OCI-LY7 (cell line): ENCODE measurements around the gene B3GALT6. TPM values are rescaled to one million over a fixed set of nuclear protein-coding genes. Genes with fewer than 3 reads are reported as not detected.

Source experiments
- BruUV-seq: library from RNA; stranded (reverse); fragments of 400-500 nt; replicated peaks from 2 replicates; lab custom pipeline; 2021; lab: Mats Ljungman, UMichigan
- CTCF ChIA-PET: fragments of 300-600 bp; sonication (Branson Sonifier 250); formaldehyde crosslinking; loops from one replicate; lab custom pipeline; 2022; ENCODE audit warnings: antibody characterized with exemption; ENCODE audit not compliant: unreplicated experiment; lab: Charles Lee
- POLR2A ChIA-PET: fragments of 300-600 bp; sonication (Branson Sonifier 250); formaldehyde crosslinking; loops from one replicate; lab custom pipeline; 2022; ENCODE audit warnings: antibody characterized with exemption; lab: Charles Lee
- DNase-seq: peaks from one replicate; pipeline ENCODE4 v3.0.0-alpha.2; 2015; ENCODE audit warnings: low spot score
- H2AFZ ChIP-seq: fragments of 200-600 bp; sonication (generic), shearing (Covaris generic); 2 replicates; pipeline ENCODE4 v1.6.1; 2014; ENCODE audit warnings: mild to moderate bottlenecking, antibody characterized with exemption, low read length, moderate library complexity
- H3K27ac ChIP-seq: fragments of 200-600 bp; sonication (generic); 2 replicates; pipeline ENCODE4 v1.5.1; 2014; ENCODE audit warnings: mixed run types, low read depth, mild to moderate bottlenecking, moderate library complexity, low read length, inconsistent platforms; ENCODE audit not compliant: poor library complexity, severe bottlenecking
- H3K36me3 ChIP-seq: fragments of 200-600 bp; sonication (generic); 2 replicates; pipeline ENCODE4 v1.6.1; 2014; ENCODE audit warnings: mild to moderate bottlenecking, antibody characterized with exemption, low read length, moderate library complexity, mixed read lengths; ENCODE audit not compliant: insufficient read depth
- H3K4me1 ChIP-seq: fragments of 200-600 bp; sonication (generic); 2 replicates; pipeline ENCODE4 v1.5.1; 2014; ENCODE audit warnings: mild to moderate bottlenecking, low read length; ENCODE audit not compliant: insufficient read depth, poor library complexity, severe bottlenecking
- H3K4me2 ChIP-seq: fragments of 200-600 bp; sonication (generic); 2 replicates; pipeline ENCODE4 v1.6.1; 2014; ENCODE audit warnings: mild to moderate bottlenecking, low read length
- H3K4me3 ChIP-seq: fragments of 200-600 bp; sonication (generic); 2 replicates; pipeline ENCODE4 v1.5.1; 2014; ENCODE audit warnings: mild to moderate bottlenecking, low read depth, low read length; ENCODE audit not compliant: poor library complexity, severe bottlenecking
- H3K79me2 ChIP-seq: fragments of 200-600 bp; sonication (generic); 2 replicates; pipeline ENCODE4 v1.6.1; 2016; ENCODE audit warnings: low read depth, mild to moderate bottlenecking, low read length, moderate library complexity, mixed read lengths; ENCODE audit not compliant: insufficient read depth
- H3K9me2 ChIP-seq: fragments of 200-600 bp; sonication (generic); 2 replicates; pipeline ENCODE4 v1.6.1; 2016; ENCODE audit warnings: mild to moderate bottlenecking, low read length, mixed read lengths; ENCODE audit not compliant: insufficient read depth
- H3K9me3 ChIP-seq: fragments of 200-600 bp; sonication (generic); 2 replicates; pipeline ENCODE4 v1.6.1; 2014; ENCODE audit warnings: mild to moderate bottlenecking, mixed run types, low read length, mixed read lengths
- H4K20me1 ChIP-seq: fragments of 200-600 bp; sonication (generic); 2 replicates; pipeline ENCODE4 v1.6.1; 2014; ENCODE audit warnings: mild to moderate bottlenecking, antibody characterized with exemption, low read length, moderate library complexity, mixed read lengths; ENCODE audit not compliant: insufficient read depth
- CTCF ChIP-seq: fragments of 200-600 bp; sonication (generic); conservative IDR thresholded peaks from 2 replicates; pipeline ENCODE4 v1.5.1; 2014; ENCODE audit warnings: mild to moderate bottlenecking, antibody characterized with exemption, low read length, moderate library complexity, mixed read lengths
- EZH2phosphoT487 ChIP-seq: fragments of 200-600 bp; sonication (generic); IDR thresholded peaks from 2 replicates; pipeline ENCODE4 v1.6.1; 2018; ENCODE audit warnings: low read depth, borderline replicate concordance, mild to moderate bottlenecking, mixed run types, antibody characterized with exemption, low read length, moderate library complexity, mixed read lengths
- intact Hi-C: fragments of 100-400 bp; cut with micrococcal nuclease; formaldehyde crosslinking; loops from one replicate; pipeline ENCODE4 v1.10.0; 2022; ENCODE audit not compliant: unreplicated experiment
- total RNA-seq, 2 experiments: library from RNA; depleted of rRNA in 1 of 2; stranded (reverse); fragments of >200 nt in 1 of 2; shearing (Covaris generic) in 1 of 2; gene quantifications; 2 replicates each; pipeline ENCODE4 v1.2.3, GENCODE V29; 2014 to 2022

Gene B3GALT6
- total RNA-seq, 2 experiments from 2014 or later = 27.1 to 36.2 TPM

- no peak for DNase-seq
- H3K79me2 ChIP-seq = no peaks in the 10 kb centered on the region
- H3K36me3 ChIP-seq = peaks cover 67% of the 10 kb centered on the region
- CTCF ChIA-PET = no interaction called here
- no peaks in the 10 kb centered on the region for H4K20me1 ChIP-seq
- no peak for TF ChIP-seq EZH2phosphoT487
- no peak for TF ChIP-seq CTCF
- no peak overlapping the region for H3K27ac ChIP-seq
- BruUV-seq = no TSS peak
- no peak overlapping the region for H3K4me3 ChIP-seq
- H3K4me2 ChIP-seq = no peak overlapping the region
- no peaks in the 10 kb centered on the region for H3K9me3 ChIP-seq
- intact Hi-C loops = no loop called here
- peaks cover 9% of the 10 kb centered on the region for H3K4me1 ChIP-seq
- POLR2A ChIA-PET = interaction anchor here (0.6 kb wide), 1 partner anchor 128 kb away, joined by 4 read pairs; no protein-coding TSS in a partner anchor
- H2AFZ ChIP-seq = no peak overlapping the region
- H3K9me2 ChIP-seq = no peaks in the 10 kb centered on the region
These were observed 22.6 kb downstream of the B3GALT6 start for GRCh38 chr1:1254667-1254998.

- CTCF ChIA-PET = no interaction called here
- H3K4me1 ChIP-seq = peaks cover 9% of the 10 kb centered on the region
- no peaks in the 10 kb centered on the region for H3K9me3 ChIP-seq
- no peak overlapping the region for H3K27ac ChIP-seq
- TF ChIP-seq EZH2phosphoT487 (no peak), CTCF (no peak)
- peaks cover 71% of the 10 kb centered on the region for H3K36me3 ChIP-seq
- no peak overlapping the region for H2AFZ ChIP-seq
- no peak overlapping the region for H3K4me2 ChIP-seq
- BruUV-seq = TSS peak; percentile 90
- no peak for DNase-seq
- no peaks in the 10 kb centered on the region for H4K20me1 ChIP-seq
- POLR2A ChIA-PET = interaction anchor here (0.6 kb wide), 1 partner anchor 129 kb away, joined by 4 read pairs; no protein-coding TSS in a partner anchor
- intact Hi-C loops = no loop called here
- no peaks in the 10 kb centered on the region for H3K79me2 ChIP-seq
- no peaks in the 10 kb centered on the region for H3K9me2 ChIP-seq
- no peak overlapping the region for H3K4me3 ChIP-seq
These were observed 23.0 kb downstream of the B3GALT6 start for GRCh38 chr1:1255078-1255477.

- no peak overlapping the region for H3K27ac ChIP-seq
- peaks cover 76% of the 10 kb centered on the region for H3K36me3 ChIP-seq
- POLR2A ChIA-PET = no interaction called here
- no peaks in the 10 kb centered on the region for H3K9me3 ChIP-seq
- no peaks in the 10 kb centered on the region for H3K79me2 ChIP-seq
- no peak overlapping the region for H3K4me3 ChIP-seq
- no peak overlapping the region for H3K4me2 ChIP-seq
- no peaks in the 10 kb centered on the region for H4K20me1 ChIP-seq
- no TSS peak for BruUV-seq
- TF ChIP-seq EZH2phosphoT487 (no peak), CTCF (no peak)
- H3K4me1 ChIP-seq = peaks cover 5% of the 10 kb centered on the region
- CTCF ChIA-PET = no interaction called here
- intact Hi-C loops = no loop called here
- H3K9me2 ChIP-seq = no peaks in the 10 kb centered on the region
- no peak for DNase-seq
- no peak overlapping the region for H2AFZ ChIP-seq
These were observed 23.6 kb downstream of the B3GALT6 start for GRCh38 chr1:1255611-1256010.
